ENCODE data around the gene NANOS3. TPM values are rescaled to one million over a fixed set of nuclear protein-coding genes. Genes with fewer than 3 reads are reported as not detected.
"Not testable (repeated sequence)": the region's sequence is repeated elsewhere in the genome, so short reads cannot be mapped to it uniquely, and the experiment has no call there.

Gene NANOS3
- total RNA-seq, 1 experiment from 2014 or later = not detected

DNA sequence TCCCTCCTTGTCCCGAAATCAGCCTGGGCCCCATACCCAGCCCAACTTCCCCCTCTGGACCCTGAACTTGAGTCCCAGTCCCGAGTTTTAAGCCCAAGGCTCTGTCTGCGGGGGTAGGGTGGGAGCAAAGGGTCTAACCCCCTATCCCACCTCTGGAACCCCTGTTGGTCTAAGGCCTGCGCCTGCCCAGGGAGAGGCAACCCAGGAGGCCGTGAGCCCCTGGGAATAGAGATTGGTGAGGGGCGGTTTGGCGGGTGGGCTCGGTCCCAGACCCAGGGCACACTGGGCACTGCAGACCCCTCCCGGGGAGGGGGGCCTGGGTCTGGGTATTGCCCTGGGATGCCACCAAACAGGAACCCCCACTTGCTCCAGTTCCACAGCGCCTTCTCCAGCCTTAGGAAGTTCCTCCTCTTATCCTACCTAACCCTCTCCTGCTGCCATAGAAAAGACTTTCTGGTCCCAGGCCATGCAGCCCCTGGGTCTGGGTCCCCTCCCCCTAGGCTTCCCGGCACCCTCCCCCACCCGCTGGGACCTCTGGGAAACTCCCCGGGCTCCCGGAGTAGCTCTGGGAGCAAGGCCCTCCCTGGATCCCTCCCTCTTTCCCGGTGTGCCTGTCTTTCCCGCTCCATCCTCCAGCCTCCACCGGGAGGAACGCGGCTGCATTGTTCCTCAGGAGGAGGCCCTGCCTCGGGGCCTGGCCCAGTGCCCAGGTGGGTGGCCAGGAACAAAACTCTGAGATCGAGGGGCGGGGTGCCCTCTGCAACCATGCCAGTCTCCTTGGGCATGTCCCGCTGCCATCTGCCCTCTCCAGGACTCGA, 33.6 kb upstream of the NANOS3 start:
- no peak for DNase-seq (ENCODE audit: low read depth)

DNA sequence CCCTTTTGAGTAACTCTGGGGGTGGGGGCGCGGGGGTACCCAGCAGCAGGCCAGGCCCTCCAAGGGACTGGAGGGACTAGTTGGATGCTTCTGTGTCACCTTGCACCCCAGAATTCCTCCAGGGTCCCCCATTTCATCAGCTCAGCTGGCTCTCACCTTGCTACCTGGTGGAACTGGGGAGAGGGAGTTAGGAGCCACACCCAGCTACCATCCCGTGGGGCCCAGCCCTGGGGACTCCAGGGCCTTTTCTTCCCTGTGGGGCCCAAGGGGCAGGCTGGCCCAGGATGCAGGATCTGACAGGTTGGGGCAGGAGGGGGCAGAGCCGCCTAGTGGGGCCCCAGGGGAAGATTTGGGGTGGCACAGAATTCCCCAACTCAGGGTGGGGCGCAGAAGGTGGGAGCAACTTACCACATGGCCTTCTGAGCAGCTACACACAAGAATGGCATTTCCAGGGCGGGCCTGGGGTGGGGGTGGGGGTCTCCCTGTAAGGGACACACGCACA, 32.8 kb upstream of the NANOS3 start:
- no peak for DNase-seq (ENCODE audit: low read depth)

DNA sequence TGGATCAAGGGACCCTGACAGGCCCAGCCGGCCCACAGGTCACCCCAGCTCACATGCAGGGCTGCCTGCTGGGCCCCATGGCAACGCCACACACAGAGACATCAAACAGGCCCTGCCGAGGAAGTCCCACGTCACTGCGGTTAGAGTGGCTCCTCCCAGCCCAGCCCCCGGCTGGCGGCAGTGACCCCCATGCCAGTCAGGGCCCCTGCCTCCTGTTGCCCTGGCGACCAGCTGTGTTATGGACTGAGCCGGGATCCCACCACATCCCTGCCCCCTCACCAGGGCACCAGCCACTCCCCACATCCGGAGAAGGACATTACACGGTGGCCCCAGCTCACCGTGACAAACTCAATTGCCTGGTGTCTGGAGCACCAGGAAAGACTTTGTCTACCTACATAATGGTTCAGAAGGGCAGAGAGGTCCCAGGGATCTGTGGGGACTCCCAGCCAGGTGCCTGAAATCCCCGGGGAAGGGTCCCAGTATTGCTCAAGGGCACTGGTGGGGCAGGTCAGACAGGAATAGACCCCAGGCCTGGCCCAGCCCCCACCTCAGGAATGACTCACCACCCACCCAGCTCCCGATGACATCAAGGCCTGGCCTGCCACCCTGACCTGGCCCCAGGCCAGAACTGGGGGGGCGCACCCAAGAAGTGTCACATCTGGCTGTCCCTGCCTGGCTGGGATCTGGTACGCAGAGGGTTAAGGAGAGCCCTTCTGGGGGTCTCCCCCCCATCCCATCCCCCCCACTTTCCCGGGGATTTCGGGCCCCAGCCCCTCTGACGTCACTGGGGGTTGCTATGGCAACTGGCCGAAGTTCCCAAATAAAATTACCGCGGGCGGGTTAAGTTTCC, 30.2 kb upstream of the NANOS3 start:
- peak; percentile 87 for DNase-seq (ENCODE audit: low read depth)

DNA sequence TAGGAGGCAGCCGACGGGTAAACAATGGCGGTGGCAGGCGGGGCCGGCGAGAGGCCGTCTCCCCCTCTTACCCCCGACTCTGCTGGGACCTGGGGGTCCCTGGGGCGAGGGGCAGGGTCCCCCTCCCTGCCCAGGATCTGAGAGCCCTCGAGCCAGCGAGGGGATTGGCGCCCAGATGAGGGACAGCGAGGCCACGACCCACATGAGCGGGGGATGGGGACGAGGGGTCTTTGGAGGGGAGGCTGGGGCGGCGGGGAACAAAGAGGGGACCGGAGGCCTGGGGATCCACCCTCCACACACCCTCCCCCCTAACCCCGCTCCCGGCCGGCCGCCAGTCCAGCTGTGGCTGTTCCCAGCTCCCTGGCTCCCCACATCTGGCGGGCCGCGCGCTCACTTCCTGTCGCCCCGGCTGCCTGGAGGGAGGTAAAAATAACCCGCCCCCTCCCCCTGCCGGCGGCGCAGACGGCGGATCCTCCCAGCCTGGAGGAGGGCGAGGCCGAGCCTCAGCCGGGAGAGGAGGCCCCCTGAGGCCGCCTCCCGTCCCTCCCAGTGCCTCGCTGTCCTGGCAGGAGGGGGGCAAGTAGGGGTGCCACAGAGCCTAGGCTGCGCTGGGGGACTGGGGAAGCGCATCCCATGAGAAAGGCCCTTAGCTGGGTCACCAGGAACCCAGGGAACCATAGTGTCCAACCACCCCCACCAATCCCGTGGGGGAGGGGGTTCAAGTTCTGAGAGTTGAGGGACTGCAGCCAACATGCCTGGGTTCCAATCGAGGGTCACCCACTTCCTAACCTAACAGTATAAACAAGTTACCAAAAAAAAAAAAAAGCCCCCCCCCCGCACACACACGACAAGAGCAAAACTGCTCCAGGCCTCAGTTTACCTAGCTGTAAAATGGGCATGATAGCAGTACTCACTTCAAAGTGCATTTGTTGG, 29.3 kb upstream of the NANOS3 start:
- DNase-seq (ENCODE audit: low read depth) = peak; percentile 89

DNA sequence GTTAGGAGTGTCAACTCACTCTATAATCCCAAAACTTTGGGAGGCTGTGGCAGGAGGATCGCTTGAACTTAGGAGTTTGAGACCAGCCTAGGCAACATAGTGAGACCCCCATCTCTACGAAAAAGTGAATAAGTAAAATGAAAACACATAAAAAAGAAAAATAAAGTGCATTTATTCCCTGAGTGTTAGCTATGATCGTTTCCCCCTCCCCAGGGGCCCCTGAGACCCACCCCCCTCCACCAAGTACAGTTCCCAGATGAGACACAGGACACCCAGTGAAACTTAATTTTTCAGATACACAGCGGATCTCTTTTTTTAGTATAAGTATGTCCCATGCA, 28.6 kb upstream of the NANOS3 start:
- no peak for DNase-seq (ENCODE audit: low read depth)

DNA sequence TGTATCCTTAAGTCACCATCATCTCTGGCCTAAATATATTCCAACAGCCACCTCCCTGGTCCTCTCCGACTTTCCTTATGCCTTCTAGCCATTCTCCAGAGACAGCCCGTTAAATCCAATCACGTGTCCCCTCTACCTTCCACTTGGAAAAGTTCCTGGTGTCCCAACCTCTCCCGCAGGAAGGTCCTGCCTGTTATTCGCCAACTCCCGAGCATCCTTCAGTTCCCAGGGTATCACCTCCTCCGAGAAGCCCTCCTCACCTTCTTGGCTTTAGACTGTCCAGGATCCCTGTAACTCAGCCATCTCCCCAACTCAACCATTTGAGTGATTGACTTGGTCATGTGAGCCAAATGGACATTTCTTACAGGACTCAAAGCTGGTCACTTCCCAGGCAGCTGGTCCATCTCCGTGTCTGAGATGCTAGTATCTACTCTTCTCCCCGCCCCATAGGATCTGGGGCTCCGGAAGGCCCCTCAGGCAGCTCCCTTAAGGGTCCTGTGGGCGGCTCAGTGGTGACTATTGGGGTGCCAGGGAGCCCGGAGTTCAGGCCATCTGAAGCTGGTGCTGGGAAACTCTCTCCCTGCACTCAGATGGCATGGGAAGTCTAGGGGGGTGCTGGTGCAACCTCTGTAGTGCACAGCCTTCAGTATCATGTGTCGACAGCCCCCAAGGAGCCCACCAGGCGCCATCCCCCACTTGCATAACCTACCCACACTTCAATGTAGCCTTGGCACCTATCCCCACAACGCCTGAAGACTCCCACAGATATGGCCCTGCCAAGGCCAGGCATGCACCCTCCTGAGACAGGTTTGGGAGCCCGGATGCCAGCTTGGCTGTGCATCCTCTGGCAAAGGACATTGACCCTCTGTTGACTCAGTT, 27.9 kb upstream of the NANOS3 start:
- DNase-seq (ENCODE audit: low read depth) = no peak

DNA sequence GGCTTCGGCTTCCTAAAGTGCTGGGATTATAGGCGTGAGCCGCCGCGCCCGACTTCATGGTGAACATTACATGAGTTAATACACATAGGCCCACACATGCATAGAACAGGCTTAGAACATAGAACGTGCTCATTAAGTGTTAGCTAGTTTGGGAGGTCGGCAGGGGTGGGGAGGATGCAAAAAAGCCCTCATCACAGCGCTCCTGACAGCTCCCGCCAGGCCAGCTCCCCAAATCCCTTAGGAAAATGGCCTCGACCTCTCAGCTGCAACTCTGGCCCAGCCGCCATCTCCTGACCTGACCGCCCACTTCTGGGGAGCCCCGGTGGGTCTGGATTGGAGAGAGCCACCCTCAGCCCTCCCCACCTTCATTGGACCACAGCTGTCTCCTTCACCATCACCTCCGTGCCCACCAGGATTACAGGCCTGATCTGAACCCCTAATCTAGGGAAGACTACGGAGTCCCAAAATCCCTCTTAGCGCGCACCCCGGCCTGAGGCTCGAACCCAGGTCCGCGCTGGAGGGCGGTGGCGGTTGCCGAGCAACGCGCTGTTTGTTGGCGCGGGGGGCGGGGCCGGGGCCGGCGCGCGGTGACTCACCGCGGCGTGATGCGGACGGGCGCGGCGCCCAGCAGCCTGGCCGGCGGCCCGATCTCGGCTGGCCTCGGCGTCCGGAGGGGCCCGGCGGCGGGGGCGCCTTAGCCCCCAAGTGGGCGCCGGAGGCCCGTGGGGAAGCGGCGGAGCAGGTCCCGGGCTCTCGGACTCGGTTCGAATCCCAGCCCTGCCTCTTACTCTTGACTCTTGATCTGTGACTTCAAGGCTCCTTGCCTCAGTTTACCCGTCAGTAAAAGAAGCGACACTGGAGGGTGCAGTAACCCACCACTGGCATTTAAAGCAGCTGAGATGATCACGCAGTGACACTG, 26.7 kb upstream of the NANOS3 start:
- peak; percentile 74 for DNase-seq (ENCODE audit: low read depth)

DNA sequence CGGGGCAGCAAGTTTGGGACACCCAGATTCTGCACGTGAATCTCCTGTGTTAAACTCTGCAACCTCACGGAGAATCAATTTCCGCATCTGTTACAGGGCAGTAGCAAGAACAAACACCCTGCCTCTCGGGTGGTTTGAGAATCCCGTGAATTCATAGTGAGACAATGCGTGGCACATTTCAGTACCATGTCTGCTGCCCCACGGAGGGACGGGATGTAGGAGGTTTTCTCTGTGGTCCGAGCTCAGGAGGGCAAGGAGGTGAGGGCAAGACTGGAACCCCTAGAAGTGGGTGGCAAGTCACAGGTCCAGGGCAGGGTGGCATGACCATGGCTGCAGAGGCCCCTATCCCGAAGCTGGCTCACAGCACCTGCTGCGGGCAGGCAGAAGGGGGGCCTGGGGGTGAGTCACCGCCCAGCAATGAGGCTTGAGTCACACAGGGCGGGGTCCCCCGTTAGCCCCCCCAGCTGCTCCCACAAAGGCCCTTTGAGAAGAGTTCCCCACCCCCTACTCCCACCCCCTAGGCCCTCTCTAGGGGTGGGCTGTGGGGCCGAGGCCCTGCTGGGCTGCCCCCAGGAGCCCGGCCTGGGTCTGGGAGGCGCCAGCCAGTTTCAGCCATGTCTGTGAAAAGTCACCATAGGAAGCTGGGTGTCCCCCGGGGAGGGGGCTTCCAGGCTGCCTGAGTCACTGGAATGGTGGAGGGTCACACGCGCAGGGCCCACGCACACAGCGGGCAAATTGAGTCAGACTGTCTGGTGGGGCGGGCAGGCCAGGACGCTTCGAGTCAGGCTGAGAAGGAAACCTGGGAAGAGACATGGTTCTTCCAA, 25.8 kb upstream of the NANOS3 start:
- DNase-seq (ENCODE audit: low read depth) = peak; percentile 97

DNA sequence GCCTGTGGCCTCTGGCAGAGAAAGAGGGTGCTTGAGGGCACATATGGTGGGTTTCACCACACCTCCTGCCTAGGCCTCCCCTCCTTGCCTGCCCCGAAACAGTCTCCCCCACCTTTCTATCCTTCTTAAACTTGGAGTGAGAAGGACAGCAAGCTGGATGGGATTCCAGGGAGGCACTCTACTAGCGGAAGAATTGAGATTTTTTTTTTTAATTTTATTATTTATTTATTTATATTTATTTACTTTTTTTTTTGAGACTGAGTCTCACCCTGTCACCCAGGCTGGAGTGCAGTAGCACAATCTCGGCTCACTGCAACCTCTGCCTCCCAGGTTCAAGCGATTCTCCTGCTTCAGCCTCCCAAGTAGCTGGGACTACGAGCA, 25.2 kb upstream of the NANOS3 start:
- not testable (repeated sequence) for DNase-seq (ENCODE audit: low read depth)

DNA sequence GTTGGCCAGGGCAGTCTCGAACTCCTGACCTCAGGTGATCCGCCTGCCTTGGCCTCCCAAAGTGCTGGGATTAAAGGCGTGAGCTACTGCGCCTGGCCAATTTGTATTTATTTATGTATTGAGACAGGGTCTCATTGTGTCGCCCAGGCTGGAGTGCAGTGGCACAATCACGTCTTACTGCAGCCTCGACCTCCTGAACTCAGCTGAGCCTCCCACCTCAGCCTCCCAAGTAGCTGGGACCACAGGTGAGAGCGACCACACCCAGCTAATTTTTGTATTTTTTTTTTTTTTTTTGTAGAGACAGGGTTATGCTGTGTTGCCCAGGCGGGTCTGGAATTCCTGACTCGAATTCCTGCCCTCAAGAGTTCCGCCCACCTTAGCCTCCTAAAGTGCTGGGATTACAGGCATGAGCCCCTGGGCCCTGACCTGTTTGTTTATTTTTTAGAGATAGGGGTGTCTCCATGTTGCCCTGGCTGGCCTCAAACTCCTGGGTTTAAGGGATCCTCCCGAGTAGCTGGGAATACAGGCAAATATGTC, 24.7 kb upstream of the NANOS3 start:
- not testable (repeated sequence) for DNase-seq (ENCODE audit: low read depth)

DNA sequence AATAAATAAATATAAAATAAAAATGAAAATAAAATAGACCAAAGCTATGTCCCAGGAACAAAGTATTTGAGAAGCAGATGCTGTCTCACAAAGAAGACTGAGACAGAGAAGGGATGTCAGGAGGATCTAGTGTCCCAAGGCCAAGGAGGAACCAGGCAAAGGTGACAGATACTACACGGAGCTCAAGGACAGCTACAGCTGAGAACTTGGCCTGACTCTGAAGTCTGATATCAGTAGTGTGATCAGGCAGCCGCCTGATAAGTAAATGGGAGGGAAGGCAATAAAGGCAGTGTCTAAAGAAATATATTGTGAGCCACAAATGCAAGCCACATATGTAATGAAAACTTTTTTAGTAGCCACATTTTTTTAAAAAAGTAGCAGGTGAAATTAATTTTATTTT, 20.4 kb upstream of the NANOS3 start:
- no peak for DNase-seq (ENCODE audit: low read depth)

DNA sequence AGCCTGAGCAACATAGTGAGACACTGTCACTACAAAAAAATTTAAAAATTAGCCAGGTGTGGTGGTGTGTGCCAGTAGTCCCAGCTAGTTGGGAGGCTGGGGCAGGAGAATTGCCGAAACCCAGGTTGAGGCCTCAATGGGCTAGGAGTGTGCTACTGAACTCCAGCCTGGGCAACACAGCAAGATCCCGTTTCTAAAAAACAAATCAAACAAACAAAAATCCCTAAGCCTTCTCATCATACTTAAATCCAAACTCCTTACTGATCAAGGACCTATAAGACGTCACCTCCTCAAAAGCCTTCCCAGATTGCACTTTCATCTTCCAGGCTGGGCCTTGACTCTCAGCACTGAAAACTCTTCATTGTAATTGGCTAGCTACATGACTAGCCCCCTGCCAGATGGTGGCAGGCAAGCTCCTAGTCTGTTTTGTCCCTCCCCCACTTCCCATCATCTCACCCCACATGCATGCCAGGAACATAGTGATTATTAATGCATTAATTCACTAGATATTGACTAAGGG, 17.5 kb upstream of the NANOS3 start:
- no peak for DNase-seq (ENCODE audit: low read depth)

DNA sequence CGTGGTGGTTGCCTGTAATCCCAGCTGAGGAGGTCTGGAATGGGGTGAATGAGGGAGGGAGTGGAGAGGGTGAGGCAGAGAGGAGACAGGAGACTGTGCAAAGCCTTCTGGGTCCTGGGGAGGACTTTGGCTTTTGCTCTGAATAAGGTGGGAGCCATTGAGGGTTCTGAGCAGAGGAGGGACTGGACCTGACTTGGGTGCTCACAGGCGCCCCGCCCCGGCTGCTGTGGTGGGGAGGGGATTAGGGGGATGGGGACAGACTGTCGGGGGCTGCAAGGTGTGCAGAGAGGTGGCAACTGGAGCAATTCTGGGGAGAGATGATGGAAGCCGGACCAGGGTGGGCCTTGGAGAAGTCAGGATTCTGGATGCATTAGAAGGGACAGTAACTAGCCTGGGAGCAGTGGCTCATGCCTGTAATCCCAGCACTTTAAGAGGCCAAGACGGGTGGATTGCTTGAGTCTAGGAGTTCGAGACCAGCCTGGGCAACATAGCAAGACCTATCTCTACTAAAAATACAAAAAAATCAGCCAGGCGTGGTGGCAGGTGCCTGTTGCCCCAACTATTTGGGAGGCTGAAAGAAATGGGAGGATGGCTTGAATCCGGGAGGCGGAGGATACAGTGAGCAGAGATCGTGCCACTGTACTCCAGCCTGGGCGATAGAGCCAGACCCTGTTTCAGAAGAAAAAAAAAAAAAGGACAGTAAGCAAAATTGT, 16.1 kb upstream of the NANOS3 start:
- no peak for DNase-seq (ENCODE audit: low read depth)

DNA sequence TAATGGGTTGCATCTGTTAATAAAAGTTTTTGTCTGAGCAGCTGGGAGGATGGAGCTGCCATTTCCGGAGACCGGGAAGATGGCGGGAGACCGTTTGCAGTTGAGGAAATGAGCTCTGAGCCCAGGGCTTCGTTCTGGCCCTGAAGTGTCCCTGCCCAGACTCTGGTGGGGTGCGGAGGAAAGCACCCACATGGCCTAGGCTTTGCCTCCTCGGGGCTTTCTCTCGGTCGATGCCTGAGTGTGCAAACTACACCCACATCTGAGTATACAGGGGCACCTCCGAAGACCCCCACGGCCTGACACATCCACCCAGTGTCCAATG, 15.6 kb upstream of the NANOS3 start:
- no peak for DNase-seq (ENCODE audit: low read depth)

DNA sequence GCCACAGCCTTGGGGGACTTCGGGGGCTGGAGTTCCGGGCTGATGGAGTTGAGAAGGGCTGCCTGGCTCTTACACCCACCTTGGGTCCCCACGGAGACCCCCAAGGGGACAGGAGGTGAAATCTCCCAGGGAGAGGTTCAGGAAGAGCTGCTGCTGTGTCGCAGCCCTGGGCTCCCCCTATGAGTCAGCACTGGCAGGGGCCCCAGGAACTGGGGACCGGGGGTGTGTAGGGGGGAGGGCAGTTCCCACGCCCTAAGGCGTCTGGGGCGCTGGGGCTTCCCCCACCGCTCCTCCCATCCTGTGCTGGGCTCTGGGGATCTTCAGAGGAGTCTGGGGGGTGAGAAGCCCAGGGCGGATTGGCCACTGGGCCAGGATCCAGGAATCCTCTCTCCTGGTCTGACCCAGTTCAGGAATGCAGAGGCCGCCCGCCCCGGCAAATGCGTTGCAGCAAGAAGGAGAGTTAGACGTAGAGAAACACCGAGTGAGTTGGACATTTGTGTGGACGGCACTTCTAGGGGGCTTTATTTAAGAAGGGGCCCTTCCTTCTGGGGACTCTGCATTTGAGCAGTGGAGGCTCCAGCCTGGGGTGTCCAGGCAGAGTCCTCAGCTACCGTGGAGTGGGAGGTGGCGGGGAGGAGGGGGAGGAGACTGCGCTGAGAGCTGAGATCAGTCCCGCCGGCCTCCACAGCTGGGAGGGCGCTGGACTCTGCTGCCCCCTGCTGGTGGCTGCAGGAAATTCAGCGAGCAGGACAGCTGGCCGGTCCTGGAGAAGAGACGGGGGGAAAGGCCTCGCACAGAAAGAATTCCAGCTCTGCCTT, 15.0 kb upstream of the NANOS3 start:
- DNase-seq (ENCODE audit: low read depth) = peak; percentile 86

DNA sequence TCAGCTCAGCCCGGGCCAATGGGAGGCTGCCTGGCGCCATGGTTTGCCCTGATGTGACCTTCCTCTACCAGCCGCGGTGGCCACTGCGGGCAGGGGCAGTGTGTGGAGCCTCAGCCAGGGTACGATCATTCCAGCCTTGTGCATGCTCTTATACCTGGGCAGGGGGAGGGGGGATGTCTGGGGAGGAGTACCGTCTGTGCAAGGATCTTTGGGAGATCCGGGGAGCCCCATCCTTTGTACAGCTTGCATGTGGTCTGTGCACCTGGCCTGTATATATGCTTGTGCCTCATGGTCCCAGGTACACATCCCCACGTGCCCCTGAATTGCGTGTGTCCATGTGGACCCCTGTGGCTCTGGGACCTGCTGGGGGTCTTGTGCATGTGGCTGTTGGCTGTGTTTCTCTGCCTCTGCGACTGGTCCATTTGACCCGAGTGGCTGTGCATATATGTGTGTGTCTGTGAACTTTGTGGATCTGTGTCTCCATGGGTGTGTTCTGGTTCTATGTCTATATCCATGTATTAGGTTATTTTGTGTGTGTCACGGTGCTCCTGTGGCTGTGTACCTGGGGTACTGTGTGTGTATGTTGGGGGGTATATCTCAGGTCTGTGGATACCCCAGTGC, 12.8 kb upstream of the NANOS3 start:
- no peak for DNase-seq (ENCODE audit: low read depth)
